GM12878 (cell line): Measurements from ENCODE around the gene XPNPEP3. TPM values are rescaled to one million over a fixed set of nuclear protein-coding genes. Genes with fewer than 3 reads are reported as not detected.
A peak's percentile ranks its signal among the peaks of the same experiment; 100 is the strongest.

Experiments used
- ATAC-seq: fragments of 200-7000 bp; cut with Tn5 transposase; 3 replicates; pipeline ENCODE4 v1.9.1; 2020; ENCODE audit warnings: mild to moderate bottlenecking, moderate library complexity
- BruUV-seq: library from RNA; stranded (reverse); fragments of 400-500 nt; replicated peaks from 2 replicates; lab custom pipeline; 2021; lab: Mats Ljungman, UMichigan
- CTCF ChIA-PET: fragments of 300-600 bp; sonication (Branson Sonifier 250); formaldehyde crosslinking; extraction: SDS; loops from one replicate; lab custom pipeline; 2021; ENCODE audit warnings: inconsistent platforms; lab: Yijun Ruan, JAX
- POLR2A ChIA-PET: fragments of 350-600 bp; formaldehyde crosslinking; extraction: SDS; loops from one replicate; lab custom pipeline; 2021; ENCODE audit warnings: inconsistent platforms; lab: Charles Lee
- RAD21 ChIA-PET: fragments of 300-600 bp; sonication (Branson Sonifier 250); formaldehyde crosslinking; loops from one replicate; lab custom pipeline; 2023; ENCODE audit warnings: antibody characterized with exemption; ENCODE audit not compliant: unreplicated experiment; lab: Charles Lee
- SMC1A ChIA-PET: fragments of 300-600 bp; sonication (Branson Sonifier 250); formaldehyde crosslinking; loops from one replicate; lab custom pipeline; 2023; ENCODE audit not compliant: unreplicated experiment, uncharacterized antibody; lab: Charles Lee
- DNase-seq: peaks from one replicate; pipeline ENCODE4 v3.0.0-alpha.2; 2011; ENCODE audit warnings: low read depth, low spot score
- FAIRE-seq: peaks from 3 replicates; lab custom pipeline; 2011; peaks lifted over from hg19 to GRCh38; lab: Jason Lieb, UNC
- H2AFZ ChIP-seq: 2 replicates; pipeline ENCODE4 v1.6.0; 2011; ENCODE audit warnings: low read depth, low read length, control low read depth; ENCODE audit not compliant: control insufficient read depth
- H3K27ac ChIP-seq: 2 replicates; pipeline ENCODE4 v1.5.1; 2011; ENCODE audit warnings: control low read depth; ENCODE audit not compliant: control insufficient read depth, insufficient read depth
- H3K27me3 ChIP-seq, 2 experiments: replicated peaks in 1 of 2; 2 replicates each; pipeline versions ENCODE4 v1.6.0 to v1.6.1; 2011; ENCODE audit warnings: low read length in 1 of 2; ENCODE audit not compliant: control insufficient read depth in 2 of 2, insufficient read depth in 2 of 2
- H3K36me3 ChIP-seq, 2 experiments: 2 replicates each; pipeline ENCODE4 v1.5.1; 2011; ENCODE audit warnings: low read length in 1 of 2; ENCODE audit not compliant: control insufficient read depth in 2 of 2, insufficient read depth in 2 of 2
- H3K4me1 ChIP-seq: 2 replicates; pipeline ENCODE4 v1.6.1; 2011; ENCODE audit warnings: mild to moderate bottlenecking, low read length, moderate library complexity, mixed read lengths; ENCODE audit not compliant: control insufficient read depth, insufficient read depth
- H3K4me2 ChIP-seq: 2 replicates; pipeline ENCODE4 v1.6.0; 2011; ENCODE audit warnings: control low read depth; ENCODE audit not compliant: control insufficient read depth, insufficient read depth
- H3K4me3 ChIP-seq: fragments of 200-600 bp; sonication (generic); 2 replicates; pipeline ENCODE4 v1.5.1; 2016
- H3K79me2 ChIP-seq: 2 replicates; pipeline ENCODE4 v1.6.0; 2011; ENCODE audit warnings: low read length; ENCODE audit not compliant: control insufficient read depth, insufficient read depth
- H3K9ac ChIP-seq: 2 replicates; pipeline ENCODE4 v1.8.0; 2011; ENCODE audit warnings: low read length, control low read depth, mixed read lengths; ENCODE audit not compliant: control insufficient read depth, insufficient read depth
- H3K9me3 ChIP-seq: replicated peaks from 3 replicates; pipeline ENCODE4 v1.5.1; 2011; ENCODE audit warnings: mild to moderate bottlenecking, low read length; ENCODE audit not compliant: control insufficient read depth, insufficient read depth
- H4K20me1 ChIP-seq: 2 replicates; pipeline ENCODE4 v1.6.0; 2011; ENCODE audit not compliant: control insufficient read depth, insufficient read depth
- BCL3 ChIP-seq: IDR thresholded peaks from 2 replicates; pipeline ENCODE4 v1.6.1; 2011; ENCODE audit warnings: borderline replicate concordance, low read depth, mild to moderate bottlenecking, moderate library complexity, low read length; ENCODE audit not compliant: insufficient read depth, poor library complexity, severe bottlenecking
- CHD2 ChIP-seq: IDR thresholded peaks from 2 replicates; pipeline ENCODE4 v1.6.1; 2011; ENCODE audit warnings: low read depth, low read length, improper control_type of control experiment, borderline replicate concordance
- CREB1 ChIP-seq: IDR thresholded peaks from 2 replicates; pipeline ENCODE4 v1.6.1; 2012; ENCODE audit warnings: low read depth, mild to moderate bottlenecking, inconsistent platforms
- EZH2 ChIP-seq: IDR thresholded peaks from 2 replicates; pipeline ENCODE4 v1.6.1; 2012; ENCODE audit warnings: low read depth, mild to moderate bottlenecking, control low read depth, inconsistent platforms, low read length, borderline replicate concordance; ENCODE audit not compliant: control insufficient read depth
- HDAC2 ChIP-seq: fragments of 200-600 bp; sonication (generic); IDR thresholded peaks from 2 replicates; pipeline ENCODE4 v1.6.1; 2017
- HDGF ChIP-seq: fragments of 450-650 bp; IDR thresholded peaks from 2 replicates; pipeline ENCODE4 v1.6.1; 2016; ENCODE audit warnings: antibody characterized with exemption
- IKZF2 ChIP-seq, 2 experiments: fragments of 450-650 bp; IDR thresholded peaks; 2 replicates each; pipeline ENCODE4 v1.6.1; 2017; ENCODE audit warnings: mild to moderate bottlenecking in 2 of 2, moderate library complexity in 2 of 2
- IRF4 ChIP-seq: IDR thresholded peaks from 2 replicates; pipeline ENCODE4 v1.6.1; 2011; ENCODE audit warnings: low read depth, low read length
- MTA3 ChIP-seq: IDR thresholded peaks from 2 replicates; pipeline ENCODE4 v1.6.1; 2012; ENCODE audit warnings: low read length, inconsistent platforms, borderline replicate concordance
- NR2F1 ChIP-seq: fragments of 450-650 bp; conservative IDR thresholded peaks from 2 replicates; pipeline ENCODE4 v1.6.1; 2017; ENCODE audit warnings: mild to moderate bottlenecking
- NRF1 ChIP-seq: conservative IDR thresholded peaks from 2 replicates; pipeline ENCODE4 v1.6.1; 2011; ENCODE audit warnings: mild to moderate bottlenecking, low read depth, low read length, improper control_type of control experiment
- POLR2A ChIP-seq: IDR thresholded peaks from 2 replicates; pipeline ENCODE4 v1.6.1; 2011; ENCODE audit warnings: low read depth, mild to moderate bottlenecking, low read length
- RB1 ChIP-seq: fragments of 450-650 bp; formaldehyde crosslinking; IDR thresholded peaks from 2 replicates; pipeline ENCODE4 v1.6.1; 2017; ENCODE audit warnings: mild to moderate bottlenecking, borderline replicate concordance
- RUNX3 ChIP-seq: IDR thresholded peaks from 2 replicates; pipeline ENCODE4 v1.6.1; 2012; ENCODE audit warnings: low read length, inconsistent platforms
- SPI1 ChIP-seq: IDR thresholded peaks from 2 replicates; pipeline ENCODE4 v1.6.1; 2011; ENCODE audit warnings: low read depth, mild to moderate bottlenecking, low read length, moderate library complexity, borderline replicate concordance; ENCODE audit not compliant: insufficient read depth
- ZNF217 ChIP-seq: fragments of 450-650 bp; IDR thresholded peaks from 2 replicates; pipeline ENCODE4 v1.6.1; 2017; ENCODE audit warnings: antibody characterized with exemption, mild to moderate bottlenecking
- WGBS: methylation state at CpG from one replicate; pipeline ENCODE4 v1.1.6; 2016; ENCODE audit warnings: low lambda C conversion rate; ENCODE audit not compliant: insufficient replicate concordance, insufficient coverage; ENCODE audit errors: missing lambda C conversion rate; 5-methylcytosine and 5-hydroxymethylcytosine counted together
- in situ Hi-C: fragments of 300-500 bp; cut with MboI; formaldehyde crosslinking; loops from 9 replicates; pipeline ENCODE4 v1.14.3; 2018; ENCODE audit warnings: mixed read lengths
- intact Hi-C: fragments of 100-400 bp; cut with micrococcal nuclease; formaldehyde crosslinking; loops from one replicate; pipeline ENCODE4 v1.14.2; 2022; ENCODE audit not compliant: unreplicated experiment
- polyA plus RNA-seq, 11 experiments: library from polyadenylated mRNA; depleted of rRNA in 4 of 11; unstranded in 6 of 11; stranded (reverse) in 5 of 11; fragments of >200 nt; fragmentation: Nextera tagmentation in 4 of 11; fragmentation: Illumina TruSeq in 1 of 11; extraction: Ambion mirVana in 4 of 11; extraction: Trizol in 1 of 11; gene quantifications; 1 replicate in 1 of 11; 2 replicates in 10 of 11; pipeline versions ENCODE4 v1.2.1 to v1.2.3, GENCODE V29; 2011 to 2016; ENCODE audit warnings: inconsistent platforms in 2 of 11, missing spikeins in 2 of 11, low read depth in 1 of 11
- total RNA-seq, 4 experiments: library from RNA; depleted of rRNA in 3 of 4; stranded (reverse); fragments of >200 nt in 3 of 4; fragmentation: Illumina TruSeq in 1 of 4; extraction: Trizol in 1 of 4; gene quantifications; 2 replicates each; pipeline versions ENCODE4 v1.2.1 to v1.2.3, GENCODE V29; 2013 to 2021

XPNPEP3 gene
- total and polyA plus RNA-seq, 10 of the 15 experiments (the other 5 are each of a cell fraction or from before 2014, with no cell fraction given): 6.7 to 19.9 (median 11.7) TPM

- RAD21 ChIA-PET: no interaction called here
- in situ Hi-C loops (no loop called here), intact Hi-C loops (no loop called here)
- Histone ChIP-seq H3K79me2 (no peaks in the 10 kb centered on the region), H3K27me3 (no peaks in the 10 kb centered on the region), H3K4me3 (no peak overlapping the region), H3K4me1 (no peaks in the 10 kb centered on the region), H3K27ac (no peak overlapping the region), H3K4me2 (no peak overlapping the region), H3K9ac (no peak overlapping the region), H4K20me1 (no peaks in the 10 kb centered on the region), H3K36me3 (no peaks in the 10 kb centered on the region), H2AFZ (no peak overlapping the region), H3K9me3 (no peaks in the 10 kb centered on the region)
- TF ChIP-seq BCL3 (no peak), NRF1 (no peak), IKZF2 (IDR thresholded peaks at IDR 0.05) (no peak), HDAC2 (no peak), RB1 (no peak), RUNX3 (no peak), SPI1 (no peak), POLR2A (no peak), HDGF (no peak), CHD2 (no peak), CREB1 (no peak), MTA3 (no peak), ZNF217 (no peak), NR2F1 (no peak), EZH2 (no peak), IRF4 (no peak)
- POLR2A ChIA-PET: interaction anchor here (1.0 kb wide), 1 partner anchor 15 kb away, joined by 3 read pairs; the partner anchor contains the start of gene DNAJB7
- no peak for ATAC-seq
- peak; percentile 18 for FAIRE-seq
- no TSS peak for BruUV-seq
- DNase-seq: no peak
- WGBS: 29% methylated on average over 1 of the region's 1 CpG
- SMC1A ChIA-PET: interaction anchor here (1.4 kb wide), 2 partner anchors 13 to 17 kb away, joined by 3 read pairs; no protein-coding TSS in a partner anchor
- CTCF ChIA-PET: interaction anchor here (1.2 to 1.5 kb wide), 3 partner anchors 11 to 22 kb away, joined by 4 to 6 read pairs (median 4); no protein-coding TSS in a partner anchor
These were observed 20.0 kb downstream of the XPNPEP3 start for GRCh38 chr22:40876907-40877306.
